GM12801 (cell line): ENCODE results near the gene ST8SIA6.

Experiments
- TF ChIP-seq, protein P1 (sequence below): IDR thresholded peaks from one replicate; pipeline ENCODE4 v1.5.1; 2011; ENCODE audit warnings: control low read depth; ENCODE audit not compliant: insufficient read length; ENCODE audit errors: extremely low read depth

The ST8SIA6 gene

DNA sequence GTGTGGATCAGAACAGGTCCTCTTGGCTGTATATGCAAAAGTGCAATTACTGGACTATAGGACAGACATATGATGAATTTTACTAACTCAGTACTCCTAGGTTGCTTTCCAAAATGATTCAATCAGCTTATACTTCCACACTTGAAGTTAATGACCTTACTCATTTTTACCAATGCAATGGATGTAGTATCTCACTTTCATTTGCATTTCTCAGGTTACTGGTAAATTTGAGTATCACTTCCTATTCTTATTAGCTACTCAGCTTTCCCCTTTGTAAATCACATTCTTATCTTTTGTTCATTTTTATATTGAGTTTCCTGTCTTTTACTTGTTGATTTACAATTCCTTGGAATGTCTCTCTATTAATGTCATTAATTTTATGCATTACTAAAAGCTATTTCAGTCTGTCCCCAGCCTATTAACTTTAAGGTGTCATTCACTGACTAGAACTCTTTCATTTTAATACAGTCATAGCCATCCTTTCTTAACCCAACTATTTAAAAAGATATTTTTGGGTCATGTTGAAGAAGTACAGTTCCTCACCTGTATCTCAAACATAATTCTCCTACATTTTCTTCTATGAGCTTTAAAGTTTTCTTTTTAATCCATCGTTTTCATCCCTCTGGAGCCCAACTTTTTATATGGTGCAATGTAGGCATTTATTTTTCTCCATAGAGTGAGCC lies 137.8 kb downstream of the ST8SIA6 start:
- TF ChIP-seq, protein P1, sequence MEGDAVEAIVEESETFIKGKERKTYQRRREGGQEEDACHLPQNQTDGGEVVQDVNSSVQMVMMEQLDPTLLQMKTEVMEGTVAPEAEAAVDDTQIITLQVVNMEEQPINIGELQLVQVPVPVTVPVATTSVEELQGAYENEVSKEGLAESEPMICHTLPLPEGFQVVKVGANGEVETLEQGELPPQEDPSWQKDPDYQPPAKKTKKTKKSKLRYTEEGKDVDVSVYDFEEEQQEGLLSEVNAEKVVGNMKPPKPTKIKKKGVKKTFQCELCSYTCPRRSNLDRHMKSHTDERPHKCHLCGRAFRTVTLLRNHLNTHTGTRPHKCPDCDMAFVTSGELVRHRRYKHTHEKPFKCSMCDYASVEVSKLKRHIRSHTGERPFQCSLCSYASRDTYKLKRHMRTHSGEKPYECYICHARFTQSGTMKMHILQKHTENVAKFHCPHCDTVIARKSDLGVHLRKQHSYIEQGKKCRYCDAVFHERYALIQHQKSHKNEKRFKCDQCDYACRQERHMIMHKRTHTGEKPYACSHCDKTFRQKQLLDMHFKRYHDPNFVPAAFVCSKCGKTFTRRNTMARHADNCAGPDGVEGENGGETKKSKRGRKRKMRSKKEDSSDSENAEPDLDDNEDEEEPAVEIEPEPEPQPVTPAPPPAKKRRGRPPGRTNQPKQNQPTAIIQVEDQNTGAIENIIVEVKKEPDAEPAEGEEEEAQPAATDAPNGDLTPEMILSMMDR: no peak

DNA sequence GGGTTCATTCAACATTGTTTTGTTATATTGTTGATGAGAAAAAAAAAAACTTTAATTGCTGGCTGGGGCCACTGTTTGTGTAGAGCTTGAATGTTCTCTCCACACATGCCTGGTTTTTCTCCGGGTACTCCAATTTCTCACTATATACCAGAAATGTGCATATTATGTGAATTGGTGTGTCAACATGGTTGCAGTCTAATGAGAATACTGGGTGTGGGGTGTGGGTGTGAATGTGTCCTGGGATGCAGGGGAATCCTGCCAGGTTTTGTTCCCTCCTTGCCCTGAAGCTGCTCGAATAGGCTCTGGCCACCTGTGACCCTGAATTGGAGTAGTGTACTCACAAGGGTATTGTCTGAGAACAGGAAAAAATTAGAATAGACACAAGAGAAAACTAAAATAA lies 145.0 kb downstream of the ST8SIA6 start:
- TF ChIP-seq, protein P1: no peak

DNA sequence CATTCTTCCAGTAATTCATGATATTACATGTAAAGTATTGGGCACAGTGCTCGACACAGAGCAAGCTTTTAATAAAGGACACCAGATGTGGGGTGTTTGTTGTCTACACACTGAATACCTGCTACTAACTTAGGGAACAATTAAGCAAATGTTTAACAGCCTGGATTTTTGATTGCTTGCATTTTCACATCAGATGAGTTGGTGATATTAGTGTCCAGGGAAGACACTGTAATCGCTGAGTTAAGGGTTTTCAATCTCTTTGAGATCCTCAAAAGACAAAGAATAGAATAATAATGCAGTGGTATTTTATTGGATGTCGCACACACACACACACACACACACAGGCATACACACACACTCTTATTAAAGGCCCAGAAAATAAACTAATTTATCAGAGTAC lies 147.3 kb downstream of the ST8SIA6 start:
- TF ChIP-seq, protein P1: no peak

- TF ChIP-seq, protein P1: no peak
Measured at GRCh38 chr10:17292375-17292774, 162.0 kb downstream of the ST8SIA6 start.

- TF ChIP-seq, protein P1: no peak
Measured at GRCh38 chr10:17290226-17290625, 164.2 kb downstream of the ST8SIA6 start.

- TF ChIP-seq, protein P1: no peak
Measured at GRCh38 chr10:17289763-17290162, 164.6 kb downstream of the ST8SIA6 start.

GRCh38 chr10:17286562-17287550 lies 167.5 kb downstream of the ST8SIA6 start:
- TF ChIP-seq, protein P1: no peak
